WTC11 (cell line): Measurements from ENCODE around the gene NOB1. TPM values are rescaled to one million over a fixed set of nuclear protein-coding genes. Genes with fewer than 3 reads are reported as not detected.

ENCODE experiments used
- ATAC-seq: fragments of 200-7000 bp; cut with Tn5 transposase; 2 replicates; pipeline ENCODE4 v1.10.0; 2021; ENCODE audit warnings: mild to moderate bottlenecking, moderate library complexity
- CTCF ChIA-PET: fragments of 300-600 bp; sonication (Branson Sonifier 250); formaldehyde crosslinking; loops from one replicate; lab custom pipeline; 2021; ENCODE audit warnings: antibody characterized with exemption; lab: Charles Lee
- POLR2A ChIA-PET: fragments of 350-600 bp; sonication (Branson Sonifier 250); formaldehyde crosslinking; loops from one replicate; lab custom pipeline; 2021; ENCODE audit warnings: antibody characterized with exemption; lab: Charles Lee
- DNase-seq: peaks from one replicate; pipeline ENCODE4 v3.0.0; 2021; ENCODE audit warnings: low spot score
- H3K27ac Mint-ChIP-seq: 2 replicates; pipeline ENCODE4 v1.8.0; 2021; ENCODE audit warnings: mixed read lengths
- H3K27me3 Mint-ChIP-seq: 2 replicates; pipeline ENCODE4 v1.8.0; 2021; ENCODE audit warnings: low read depth, mild to moderate bottlenecking, moderate library complexity, mixed read lengths
- H3K36me3 Mint-ChIP-seq: 2 replicates; pipeline ENCODE4 v1.8.0; 2021; ENCODE audit warnings: mixed read lengths
- H3K4me1 Mint-ChIP-seq: 2 replicates; pipeline ENCODE4 v1.8.0; 2022; ENCODE audit warnings: mixed read lengths
- H3K4me3 Mint-ChIP-seq: 2 replicates; pipeline ENCODE4 v1.8.0; 2021; ENCODE audit warnings: mild to moderate bottlenecking, moderate library complexity, mixed read lengths
- H3K9me3 Mint-ChIP-seq: 2 replicates; pipeline ENCODE4 v1.8.0; 2021; ENCODE audit warnings: mixed read lengths
- GRHL2 ChIP-seq: fragments of 250-450 bp; sonication (Bioruptor Pico); IDR thresholded peaks from 2 replicates; pipeline ENCODE4 v1.8.0; 2022; ENCODE audit warnings: mild to moderate bottlenecking, moderate library complexity; ENCODE audit not compliant: insufficient replicate concordance, severe bottlenecking
- IRF2 ChIP-seq: sonication (generic); formaldehyde crosslinking; IDR thresholded peaks from 2 replicates; pipeline ENCODE4 v1.8.0; 2022; ENCODE audit warnings: low read depth, missing genetic modification reagents, borderline replicate concordance
- JUN ChIP-seq: sonication (generic); formaldehyde crosslinking; IDR thresholded peaks from 2 replicates; pipeline ENCODE4 v1.8.0; 2023; ENCODE audit warnings: mild to moderate bottlenecking, missing genetic modification reagents
- MXD4 ChIP-seq: fragments of 250-450 bp; sonication (Bioruptor Pico); IDR thresholded peaks from 2 replicates; pipeline ENCODE4 v1.8.0; 2021; ENCODE audit warnings: mild to moderate bottlenecking, moderate library complexity, borderline replicate concordance
- NFATC4 ChIP-seq: fragments of 250-450 bp; sonication (Bioruptor Pico); IDR thresholded peaks from 2 replicates; pipeline ENCODE4 v1.9.0; 2021; ENCODE audit warnings: mild to moderate bottlenecking
- PRRX2 ChIP-seq: fragments of 250-450 bp; sonication (Bioruptor Pico); IDR thresholded peaks from 2 replicates; pipeline ENCODE4 v1.8.0; 2021; ENCODE audit warnings: mild to moderate bottlenecking
- TEAD1 ChIP-seq: sonication (generic); formaldehyde crosslinking; IDR thresholded peaks from 2 replicates; pipeline ENCODE4 v1.8.0; 2022; ENCODE audit warnings: mild to moderate bottlenecking, missing genetic modification reagents
- TEAD4 ChIP-seq: sonication (generic); formaldehyde crosslinking; IDR thresholded peaks from 2 replicates; pipeline ENCODE4 v1.8.0; 2022; ENCODE audit warnings: mild to moderate bottlenecking, missing genetic modification reagents
- ZNF121 ChIP-seq: sonication (generic); formaldehyde crosslinking; IDR thresholded peaks from 2 replicates; pipeline ENCODE4 v1.8.0; 2023; ENCODE audit warnings: missing genetic modification reagents
- total RNA-seq: library from RNA; stranded (reverse); gene quantifications from 3 replicates; pipeline ENCODE4 v1.2.3, GENCODE V29; 2021
- TF ChIP-seq, protein P1 (sequence below): sonication (generic); formaldehyde crosslinking; IDR thresholded peaks from 2 replicates; pipeline ENCODE4 v1.8.1; 2023; ENCODE audit warnings: mild to moderate bottlenecking, missing genetic modification reagents, borderline replicate concordance
- TF ChIP-seq, protein P2 (sequence below): sonication (generic); formaldehyde crosslinking; IDR thresholded peaks from 2 replicates; pipeline ENCODE4 v1.8.0; 2023; ENCODE audit warnings: missing genetic modification reagents, mild to moderate bottlenecking, borderline replicate concordance
- TF ChIP-seq, protein P3 (sequence below): sonication (generic); formaldehyde crosslinking; conservative IDR thresholded peaks from 2 replicates; pipeline ENCODE4 v1.8.1; 2022; ENCODE audit warnings: mild to moderate bottlenecking, missing genetic modification reagents
- TF ChIP-seq, protein P4 (sequence below): fragments of 250-450 bp; sonication (Bioruptor Pico); IDR thresholded peaks from 2 replicates; pipeline ENCODE4 v2.1.2; 2022; ENCODE audit warnings: mild to moderate bottlenecking, moderate library complexity
- TF ChIP-seq, protein P5 (sequence below): fragments of 250-450 bp; sonication (Bioruptor Pico); IDR thresholded peaks from 2 replicates; pipeline ENCODE4 v1.9.0; 2021; ENCODE audit warnings: mild to moderate bottlenecking
- TF ChIP-seq, protein P6 (sequence below): fragments of 250-450 bp; sonication (Bioruptor Pico); conservative IDR thresholded peaks from 2 replicates; pipeline ENCODE4 v1.9.0; 2021; ENCODE audit warnings: mild to moderate bottlenecking
- TF ChIP-seq, protein P7 (sequence below): sonication (generic); formaldehyde crosslinking; IDR thresholded peaks from 2 replicates; pipeline ENCODE4 v1.8.0; 2023; ENCODE audit warnings: missing genetic modification reagents
- TF ChIP-seq, protein P8 (sequence below): sonication (generic); formaldehyde crosslinking; IDR thresholded peaks from 2 replicates; pipeline ENCODE4 v1.8.0; 2022; ENCODE audit warnings: mild to moderate bottlenecking, missing genetic modification reagents

NOB1 gene
- total RNA-seq, 1 experiment from 2014 or later, result 88.0 TPM

DNA sequence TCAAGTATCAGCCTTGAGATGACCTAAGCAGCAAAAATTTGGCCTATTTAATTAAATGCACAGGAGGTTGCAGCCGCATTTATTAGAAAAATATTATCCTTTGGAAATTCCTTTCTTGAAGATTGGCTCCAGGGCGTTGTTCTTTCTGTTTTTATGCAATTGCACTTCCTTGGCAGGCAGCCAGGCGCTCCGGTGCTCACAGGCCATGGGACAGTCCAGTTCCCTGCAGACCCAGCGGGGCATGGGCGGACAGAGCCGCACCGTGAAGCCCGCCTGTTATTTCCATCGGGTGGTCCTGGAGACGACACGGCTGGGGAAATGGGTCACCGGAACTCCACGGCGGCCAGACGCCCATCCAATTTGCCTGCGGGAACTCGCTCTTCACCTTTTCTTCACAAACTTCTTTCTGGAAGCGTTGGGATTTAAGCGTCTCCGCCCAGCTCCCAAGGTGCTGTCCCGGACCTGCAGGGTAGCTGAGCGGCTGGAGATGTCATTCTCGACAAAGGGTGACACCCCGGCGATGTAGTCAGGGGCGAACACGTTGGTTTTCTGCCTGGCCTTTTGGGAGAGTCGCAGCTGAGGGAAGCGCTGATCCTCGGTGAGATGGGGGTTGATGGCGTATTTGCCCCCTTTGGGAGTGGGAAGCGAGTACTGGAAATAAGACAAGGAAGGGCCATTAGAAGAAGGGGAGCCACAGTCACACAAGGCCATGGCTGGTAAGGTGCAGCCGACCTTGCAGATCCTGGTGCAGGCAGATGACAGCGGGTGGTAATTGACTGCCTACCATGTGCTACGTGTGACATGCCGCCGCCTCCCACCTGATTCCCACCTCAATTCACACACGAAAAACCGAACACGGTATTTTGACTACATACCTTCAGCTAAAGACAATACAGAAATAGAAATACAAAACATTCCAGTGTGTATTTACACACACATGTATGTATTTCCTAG lies 12.5 kb downstream of the NOB1 start (continued):
- TF ChIP-seq, protein P1, sequence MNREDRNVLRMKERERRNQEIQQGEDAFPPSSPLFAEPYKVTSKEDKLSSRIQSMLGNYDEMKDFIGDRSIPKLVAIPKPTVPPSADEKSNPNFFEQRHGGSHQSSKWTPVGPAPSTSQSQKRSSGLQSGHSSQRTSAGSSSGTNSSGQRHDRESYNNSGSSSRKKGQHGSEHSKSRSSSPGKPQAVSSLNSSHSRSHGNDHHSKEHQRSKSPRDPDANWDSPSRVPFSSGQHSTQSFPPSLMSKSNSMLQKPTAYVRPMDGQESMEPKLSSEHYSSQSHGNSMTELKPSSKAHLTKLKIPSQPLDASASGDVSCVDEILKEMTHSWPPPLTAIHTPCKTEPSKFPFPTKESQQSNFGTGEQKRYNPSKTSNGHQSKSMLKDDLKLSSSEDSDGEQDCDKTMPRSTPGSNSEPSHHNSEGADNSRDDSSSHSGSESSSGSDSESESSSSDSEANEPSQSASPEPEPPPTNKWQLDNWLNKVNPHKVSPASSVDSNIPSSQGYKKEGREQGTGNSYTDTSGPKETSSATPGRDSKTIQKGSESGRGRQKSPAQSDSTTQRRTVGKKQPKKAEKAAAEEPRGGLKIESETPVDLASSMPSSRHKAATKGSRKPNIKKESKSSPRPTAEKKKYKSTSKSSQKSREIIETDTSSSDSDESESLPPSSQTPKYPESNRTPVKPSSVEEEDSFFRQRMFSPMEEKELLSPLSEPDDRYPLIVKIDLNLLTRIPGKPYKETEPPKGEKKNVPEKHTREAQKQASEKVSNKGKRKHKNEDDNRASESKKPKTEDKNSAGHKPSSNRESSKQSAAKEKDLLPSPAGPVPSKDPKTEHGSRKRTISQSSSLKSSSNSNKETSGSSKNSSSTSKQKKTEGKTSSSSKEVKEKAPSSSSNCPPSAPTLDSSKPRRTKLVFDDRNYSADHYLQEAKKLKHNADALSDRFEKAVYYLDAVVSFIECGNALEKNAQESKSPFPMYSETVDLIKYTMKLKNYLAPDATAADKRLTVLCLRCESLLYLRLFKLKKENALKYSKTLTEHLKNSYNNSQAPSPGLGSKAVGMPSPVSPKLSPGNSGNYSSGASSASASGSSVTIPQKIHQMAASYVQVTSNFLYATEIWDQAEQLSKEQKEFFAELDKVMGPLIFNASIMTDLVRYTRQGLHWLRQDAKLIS (CRISPR knock-in tag), result no peak
- TF ChIP-seq JUN (CRISPR knock-in tag) (no peak), MXD4 (CRISPR knock-in tag) (no peak), ZNF121 (CRISPR knock-in tag) (no peak)
- TF ChIP-seq, protein P2, sequence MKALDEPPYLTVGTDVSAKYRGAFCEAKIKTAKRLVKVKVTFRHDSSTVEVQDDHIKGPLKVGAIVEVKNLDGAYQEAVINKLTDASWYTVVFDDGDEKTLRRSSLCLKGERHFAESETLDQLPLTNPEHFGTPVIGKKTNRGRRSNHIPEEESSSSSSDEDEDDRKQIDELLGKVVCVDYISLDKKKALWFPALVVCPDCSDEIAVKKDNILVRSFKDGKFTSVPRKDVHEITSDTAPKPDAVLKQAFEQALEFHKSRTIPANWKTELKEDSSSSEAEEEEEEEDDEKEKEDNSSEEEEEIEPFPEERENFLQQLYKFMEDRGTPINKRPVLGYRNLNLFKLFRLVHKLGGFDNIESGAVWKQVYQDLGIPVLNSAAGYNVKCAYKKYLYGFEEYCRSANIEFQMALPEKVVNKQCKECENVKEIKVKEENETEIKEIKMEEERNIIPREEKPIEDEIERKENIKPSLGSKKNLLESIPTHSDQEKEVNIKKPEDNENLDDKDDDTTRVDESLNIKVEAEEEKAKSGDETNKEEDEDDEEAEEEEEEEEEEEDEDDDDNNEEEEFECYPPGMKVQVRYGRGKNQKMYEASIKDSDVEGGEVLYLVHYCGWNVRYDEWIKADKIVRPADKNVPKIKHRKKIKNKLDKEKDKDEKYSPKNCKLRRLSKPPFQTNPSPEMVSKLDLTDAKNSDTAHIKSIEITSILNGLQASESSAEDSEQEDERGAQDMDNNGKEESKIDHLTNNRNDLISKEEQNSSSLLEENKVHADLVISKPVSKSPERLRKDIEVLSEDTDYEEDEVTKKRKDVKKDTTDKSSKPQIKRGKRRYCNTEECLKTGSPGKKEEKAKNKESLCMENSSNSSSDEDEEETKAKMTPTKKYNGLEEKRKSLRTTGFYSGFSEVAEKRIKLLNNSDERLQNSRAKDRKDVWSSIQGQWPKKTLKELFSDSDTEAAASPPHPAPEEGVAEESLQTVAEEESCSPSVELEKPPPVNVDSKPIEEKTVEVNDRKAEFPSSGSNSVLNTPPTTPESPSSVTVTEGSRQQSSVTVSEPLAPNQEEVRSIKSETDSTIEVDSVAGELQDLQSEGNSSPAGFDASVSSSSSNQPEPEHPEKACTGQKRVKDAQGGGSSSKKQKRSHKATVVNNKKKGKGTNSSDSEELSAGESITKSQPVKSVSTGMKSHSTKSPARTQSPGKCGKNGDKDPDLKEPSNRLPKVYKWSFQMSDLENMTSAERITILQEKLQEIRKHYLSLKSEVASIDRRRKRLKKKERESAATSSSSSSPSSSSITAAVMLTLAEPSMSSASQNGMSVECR (CRISPR knock-in tag), result no peak

DNA sequence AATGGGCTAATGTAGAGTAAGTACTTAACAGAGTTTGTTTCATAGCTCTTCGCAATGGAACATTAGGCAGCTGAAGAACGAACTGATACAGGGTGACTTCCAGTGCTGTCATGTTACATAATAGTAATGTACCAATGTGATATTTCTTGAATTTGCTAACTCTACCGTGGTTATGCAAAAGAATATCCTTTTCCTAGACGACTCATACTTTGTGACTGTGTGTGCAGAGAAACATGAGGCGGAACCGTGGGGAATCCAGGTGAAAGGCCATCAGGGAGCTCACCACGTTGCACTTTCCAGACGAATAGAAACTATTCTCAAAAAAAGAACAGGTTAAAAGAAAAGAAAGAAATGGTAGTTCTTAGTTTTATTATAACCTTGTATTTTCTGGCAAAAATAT lies 13.2 kb downstream of the NOB1 start:
- no peaks in the 10 kb centered on the region for H3K9me3 Mint-ChIP-seq
- H3K27me3 Mint-ChIP-seq, result no peaks in the 10 kb centered on the region
- POLR2A ChIA-PET, result interaction anchor here (0.9 kb wide), 1 partner anchor 13 kb away, joined by 3 read pairs; the partner anchor contains the start of gene NOB1
- no peak for DNase-seq
- peaks cover 59% of the 10 kb centered on the region for H3K36me3 Mint-ChIP-seq
- CTCF ChIA-PET, result interaction anchor here (0.8 kb wide), 1 partner anchor 15 kb away, joined by 3 read pairs; the partner anchor contains the start of gene NQO1
- no peaks in the 10 kb centered on the region for H3K4me1 Mint-ChIP-seq
- H3K4me3 Mint-ChIP-seq, result no peak overlapping the region
- H3K27ac Mint-ChIP-seq, result no peak overlapping the region
- no peak for ATAC-seq
- TF ChIP-seq PRRX2 (no peak), ZNF121 (CRISPR knock-in tag) (no peak), TEAD4 (CRISPR knock-in tag) (no peak), TEAD1 (CRISPR knock-in tag) (no peak), GRHL2 (CRISPR knock-in tag) (no peak), NFATC4 (CRISPR knock-in tag) (no peak), IRF2 (CRISPR knock-in tag) (no peak)
- TF ChIP-seq, protein P3, sequence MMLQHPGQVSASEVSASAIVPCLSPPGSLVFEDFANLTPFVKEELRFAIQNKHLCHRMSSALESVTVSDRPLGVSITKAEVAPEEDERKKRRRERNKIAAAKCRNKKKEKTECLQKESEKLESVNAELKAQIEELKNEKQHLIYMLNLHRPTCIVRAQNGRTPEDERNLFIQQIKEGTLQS (CRISPR knock-in tag), result no peak
- TF ChIP-seq, protein P4, sequence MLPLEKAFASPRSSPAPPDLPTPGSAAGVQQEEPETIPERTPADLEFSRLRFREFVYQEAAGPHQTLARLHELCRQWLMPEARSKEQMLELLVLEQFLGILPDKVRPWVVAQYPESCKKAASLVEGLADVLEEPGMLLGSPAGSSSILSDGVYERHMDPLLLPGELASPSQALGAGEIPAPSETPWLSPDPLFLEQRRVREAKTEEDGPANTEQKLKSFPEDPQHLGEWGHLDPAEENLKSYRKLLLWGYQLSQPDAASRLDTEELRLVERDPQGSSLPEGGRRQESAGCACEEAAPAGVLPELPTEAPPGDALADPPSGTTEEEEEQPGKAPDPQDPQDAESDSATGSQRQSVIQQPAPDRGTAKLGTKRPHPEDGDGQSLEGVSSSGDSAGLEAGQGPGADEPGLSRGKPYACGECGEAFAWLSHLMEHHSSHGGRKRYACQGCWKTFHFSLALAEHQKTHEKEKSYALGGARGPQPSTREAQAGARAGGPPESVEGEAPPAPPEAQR (CRISPR knock-in tag), result no peak
- TF ChIP-seq, protein P5, sequence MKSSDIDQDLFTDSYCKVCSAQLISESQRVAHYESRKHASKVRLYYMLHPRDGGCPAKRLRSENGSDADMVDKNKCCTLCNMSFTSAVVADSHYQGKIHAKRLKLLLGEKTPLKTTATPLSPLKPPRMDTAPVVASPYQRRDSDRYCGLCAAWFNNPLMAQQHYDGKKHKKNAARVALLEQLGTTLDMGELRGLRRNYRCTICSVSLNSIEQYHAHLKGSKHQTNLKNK (CRISPR knock-in tag), result no peak
- TF ChIP-seq, protein P6, sequence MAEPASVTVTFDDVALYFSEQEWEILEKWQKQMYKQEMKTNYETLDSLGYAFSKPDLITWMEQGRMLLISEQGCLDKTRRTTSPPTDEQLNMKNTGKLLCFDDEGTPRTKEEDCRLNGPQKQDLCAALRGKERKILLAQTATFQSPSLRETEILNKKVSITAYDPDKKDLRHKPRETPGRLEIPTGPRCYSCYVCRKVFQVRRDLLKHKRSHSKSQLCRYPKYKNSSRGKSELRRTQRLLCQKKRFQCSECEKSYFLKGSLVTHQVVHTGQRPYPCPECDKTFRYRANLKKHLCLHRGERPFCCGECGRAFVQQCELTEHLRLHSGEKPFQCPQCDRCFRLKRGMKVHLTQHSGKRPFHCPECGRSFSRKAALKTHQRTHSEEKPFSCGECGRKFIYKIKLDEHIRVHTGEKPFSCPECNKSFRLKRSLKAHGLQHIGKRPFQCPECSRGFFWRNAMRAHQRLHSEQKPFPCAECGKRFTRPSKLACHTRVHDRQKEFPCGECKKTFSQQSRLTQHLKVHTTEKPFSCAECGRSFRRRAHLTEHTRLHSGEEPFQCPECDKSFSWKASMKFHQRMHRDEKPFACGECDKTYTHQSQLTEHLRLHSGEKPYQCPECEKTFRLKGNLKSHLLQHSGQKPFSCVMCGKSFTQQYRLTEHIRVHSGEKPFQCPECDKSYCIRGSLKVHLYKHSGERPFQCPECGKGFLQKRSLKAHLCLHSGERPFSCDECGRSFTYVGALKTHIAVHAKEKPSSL (CRISPR knock-in tag), result no peak
- TF ChIP-seq, protein P7, sequence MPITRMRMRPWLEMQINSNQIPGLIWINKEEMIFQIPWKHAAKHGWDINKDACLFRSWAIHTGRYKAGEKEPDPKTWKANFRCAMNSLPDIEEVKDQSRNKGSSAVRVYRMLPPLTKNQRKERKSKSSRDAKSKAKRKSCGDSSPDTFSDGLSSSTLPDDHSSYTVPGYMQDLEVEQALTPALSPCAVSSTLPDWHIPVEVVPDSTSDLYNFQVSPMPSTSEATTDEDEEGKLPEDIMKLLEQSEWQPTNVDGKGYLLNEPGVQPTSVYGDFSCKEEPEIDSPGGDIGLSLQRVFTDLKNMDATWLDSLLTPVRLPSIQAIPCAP (CRISPR knock-in tag), result no peak
- TF ChIP-seq, protein P8, sequence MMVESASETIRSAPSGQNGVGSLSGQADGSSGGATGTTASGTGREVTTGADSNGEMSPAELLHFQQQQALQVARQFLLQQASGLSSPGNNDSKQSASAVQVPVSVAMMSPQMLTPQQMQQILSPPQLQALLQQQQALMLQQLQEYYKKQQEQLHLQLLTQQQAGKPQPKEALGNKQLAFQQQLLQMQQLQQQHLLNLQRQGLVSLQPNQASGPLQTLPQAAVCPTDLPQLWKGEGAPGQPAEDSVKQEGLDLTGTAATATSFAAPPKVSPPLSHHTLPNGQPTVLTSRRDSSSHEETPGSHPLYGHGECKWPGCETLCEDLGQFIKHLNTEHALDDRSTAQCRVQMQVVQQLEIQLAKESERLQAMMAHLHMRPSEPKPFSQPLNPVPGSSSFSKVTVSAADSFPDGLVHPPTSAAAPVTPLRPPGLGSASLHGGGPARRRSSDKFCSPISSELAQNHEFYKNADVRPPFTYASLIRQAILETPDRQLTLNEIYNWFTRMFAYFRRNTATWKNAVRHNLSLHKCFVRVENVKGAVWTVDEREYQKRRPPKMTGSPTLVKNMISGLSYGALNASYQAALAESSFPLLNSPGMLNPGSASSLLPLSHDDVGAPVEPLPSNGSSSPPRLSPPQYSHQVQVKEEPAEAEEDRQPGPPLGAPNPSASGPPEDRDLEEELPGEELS (CRISPR knock-in tag), result no peak
